Panc1 (cell line): Measurements from ENCODE around the gene SYT17. TPM values are rescaled to one million over a fixed set of nuclear protein-coding genes. Genes with fewer than 3 reads are reported as not detected.

Experiments
- ATAC-seq: fragments of 200-7000 bp; cut with Tn5 transposase; 2 replicates; pipeline ENCODE4 v1.9.1; 2020; ENCODE audit warnings: mild to moderate bottlenecking, moderate library complexity
- BruUV-seq: library from RNA; stranded (reverse); fragments of 400-500 nt; replicated peaks from 2 replicates; lab custom pipeline; 2021; lab: Mats Ljungman, UMichigan
- CTCF ChIA-PET: fragments of 300-600 bp; sonication (Branson Sonifier 250); formaldehyde crosslinking; loops from one replicate; lab custom pipeline; 2022; ENCODE audit warnings: antibody characterized with exemption; lab: Charles Lee
- POLR2A ChIA-PET: fragments of 300-600 bp; sonication (Branson Sonifier 250); formaldehyde crosslinking; loops from one replicate; lab custom pipeline; 2022; ENCODE audit warnings: antibody characterized with exemption; lab: Charles Lee
- DNase-seq: peaks from one replicate; pipeline ENCODE4 v3.0.0-alpha.2; 2010; ENCODE audit warnings: low read depth, low spot score
- H3K27ac ChIP-seq: 2 replicates; pipeline ENCODE4 v1.5.1; 2011; ENCODE audit warnings: mild to moderate bottlenecking, low read length, inconsistent platforms
- H3K27me3 ChIP-seq: fragments of 200-500 bp; sonication (Bioruptor generic); 2 replicates; pipeline ENCODE4 v1.6.0; 2014; ENCODE audit warnings: low read length, inconsistent platforms; ENCODE audit not compliant: control insufficient read depth, insufficient read depth
- H3K36me3 ChIP-seq: fragments of 200-500 bp; sonication (Bioruptor generic); 2 replicates; pipeline ENCODE4 v1.5.1; 2014; ENCODE audit warnings: inconsistent platforms, mild to moderate bottlenecking, low read length, moderate library complexity; ENCODE audit not compliant: control insufficient read depth, insufficient read depth
- H3K4me1 ChIP-seq: 2 replicates; pipeline ENCODE4 v1.5.1; 2011; ENCODE audit warnings: inconsistent platforms, mild to moderate bottlenecking, low read length, moderate library complexity; ENCODE audit not compliant: control insufficient read depth, insufficient read depth
- H3K4me3 ChIP-seq, 2 experiments: 2 replicates each; pipeline ENCODE4 v1.5.1; 2011 to 2012; ENCODE audit warnings: low read depth in 2 of 2, low read length in 2 of 2, mild to moderate bottlenecking in 2 of 2, inconsistent platforms in 1 of 2, moderate library complexity in 1 of 2
- H3K9me3 ChIP-seq: fragments of 200-500 bp; sonication (Bioruptor generic); 2 replicates; pipeline ENCODE4 v1.5.1; 2014; ENCODE audit warnings: low read depth, mild to moderate bottlenecking, inconsistent platforms, low read length, moderate library complexity; ENCODE audit not compliant: control insufficient read depth, insufficient read depth
- POLR2AphosphoS5 ChIP-seq: IDR thresholded peaks from 2 replicates; pipeline ENCODE4 v1.6.1; 2012; ENCODE audit warnings: mild to moderate bottlenecking, low read depth, low read length, moderate library complexity
- SIN3A ChIP-seq: IDR thresholded peaks from 2 replicates; pipeline ENCODE4 v1.6.1; 2012; ENCODE audit warnings: low read depth, mild to moderate bottlenecking, low read length, moderate library complexity, borderline replicate concordance; ENCODE audit not compliant: insufficient read depth
- TCF7L2 ChIP-seq: IDR thresholded peaks from 2 replicates; pipeline ENCODE4 v1.6.1; 2011; ENCODE audit warnings: mild to moderate bottlenecking, low read depth, low read length, inconsistent platforms
- in situ Hi-C: cut with HindIII; loops from 2 replicates; pipeline ENCODE4 v1.10.0; 2016; ENCODE audit warnings: low sequenced_read_pairs, low pct_unique_long_range_greater_than_20kb
- intact Hi-C: fragments of 100-400 bp; cut with micrococcal nuclease; formaldehyde crosslinking; loops from one replicate; pipeline ENCODE4 v1.10.0; 2022; ENCODE audit not compliant: unreplicated experiment
- total RNA-seq: library from RNA; stranded (reverse); gene quantifications from one replicate; pipeline ENCODE4 v1.2.1, GENCODE V29; 2021; ENCODE audit not compliant: unreplicated experiment
- TF ChIP-seq, protein P1 (sequence below), 2 experiments: IDR thresholded peaks; 2 replicates each; pipeline ENCODE4 v1.6.1; 2011 to 2012; ENCODE audit warnings: low read depth in 2 of 2, control low read depth in 1 of 2, low read length in 1 of 2, mild to moderate bottlenecking in 1 of 2, moderate library complexity in 1 of 2; ENCODE audit not compliant: insufficient read depth in 1 of 2
- TF ChIP-seq, protein P2 (sequence below): fragments of 450-650 bp; IDR thresholded peaks from 2 replicates; pipeline ENCODE4 v1.5.1; 2017; ENCODE audit warnings: mild to moderate bottlenecking

Gene SYT17
- total RNA-seq, 1 experiment from 2014 or later, result 5.4 TPM

- TF ChIP-seq POLR2AphosphoS5, result no peak
- peaks cover 18% of the 10 kb centered on the region; the same call in 1 of the 2 replicates for H3K9me3 ChIP-seq
- ATAC-seq (no peak), DNase-seq (no peak)
- ChIA-PET POLR2A (no interaction called here), CTCF (interaction anchor here (0.6 kb wide), 1 partner anchor 22 kb away, joined by 12 read pairs; no protein-coding TSS in a partner anchor)
- H3K27me3 ChIP-seq, result no peaks in the 10 kb centered on the region
- intact Hi-C loops (no loop called here), in situ Hi-C loops (no loop called here)
- no peak overlapping the region for H3K27ac ChIP-seq
- H3K4me1 ChIP-seq, result no peaks in the 10 kb centered on the region
- H3K36me3 ChIP-seq, result no peaks in the 10 kb centered on the region
- no TSS peak for BruUV-seq
- no peak overlapping the region for H3K4me3 ChIP-seq
These were observed 70.4 kb downstream of the SYT17 start for GRCh38 chr16:19238406-19238805.

- Histone ChIP-seq H3K4me1 (no peaks in the 10 kb centered on the region), H3K36me3 (no peaks in the 10 kb centered on the region), H3K4me3 (no peak overlapping the region), H3K27me3 (no peaks in the 10 kb centered on the region), H3K9me3 (peaks cover 18% of the 10 kb centered on the region; the same call in 1 of the 2 replicates), H3K27ac (no peak overlapping the region)
- ChIA-PET POLR2A (no interaction called here), CTCF (no interaction called here)
- in situ Hi-C loops (no loop called here), intact Hi-C loops (no loop called here)
- DNase-seq, result no peak
- no TSS peak for BruUV-seq
- TF ChIP-seq TCF7L2 (no peak), POLR2AphosphoS5 (no peak), SIN3A (no peak)
- TF ChIP-seq, protein P1, sequence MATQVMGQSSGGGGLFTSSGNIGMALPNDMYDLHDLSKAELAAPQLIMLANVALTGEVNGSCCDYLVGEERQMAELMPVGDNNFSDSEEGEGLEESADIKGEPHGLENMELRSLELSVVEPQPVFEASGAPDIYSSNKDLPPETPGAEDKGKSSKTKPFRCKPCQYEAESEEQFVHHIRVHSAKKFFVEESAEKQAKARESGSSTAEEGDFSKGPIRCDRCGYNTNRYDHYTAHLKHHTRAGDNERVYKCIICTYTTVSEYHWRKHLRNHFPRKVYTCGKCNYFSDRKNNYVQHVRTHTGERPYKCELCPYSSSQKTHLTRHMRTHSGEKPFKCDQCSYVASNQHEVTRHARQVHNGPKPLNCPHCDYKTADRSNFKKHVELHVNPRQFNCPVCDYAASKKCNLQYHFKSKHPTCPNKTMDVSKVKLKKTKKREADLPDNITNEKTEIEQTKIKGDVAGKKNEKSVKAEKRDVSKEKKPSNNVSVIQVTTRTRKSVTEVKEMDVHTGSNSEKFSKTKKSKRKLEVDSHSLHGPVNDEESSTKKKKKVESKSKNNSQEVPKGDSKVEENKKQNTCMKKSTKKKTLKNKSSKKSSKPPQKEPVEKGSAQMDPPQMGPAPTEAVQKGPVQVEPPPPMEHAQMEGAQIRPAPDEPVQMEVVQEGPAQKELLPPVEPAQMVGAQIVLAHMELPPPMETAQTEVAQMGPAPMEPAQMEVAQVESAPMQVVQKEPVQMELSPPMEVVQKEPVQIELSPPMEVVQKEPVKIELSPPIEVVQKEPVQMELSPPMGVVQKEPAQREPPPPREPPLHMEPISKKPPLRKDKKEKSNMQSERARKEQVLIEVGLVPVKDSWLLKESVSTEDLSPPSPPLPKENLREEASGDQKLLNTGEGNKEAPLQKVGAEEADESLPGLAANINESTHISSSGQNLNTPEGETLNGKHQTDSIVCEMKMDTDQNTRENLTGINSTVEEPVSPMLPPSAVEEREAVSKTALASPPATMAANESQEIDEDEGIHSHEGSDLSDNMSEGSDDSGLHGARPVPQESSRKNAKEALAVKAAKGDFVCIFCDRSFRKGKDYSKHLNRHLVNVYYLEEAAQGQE (IDR thresholded peaks at IDR 0.05; ENCODE audit: insufficient read depth in 1 of 2, low read depth in 2 of 2, low read length in 1 of 2), result no peak
- TF ChIP-seq, protein P2, sequence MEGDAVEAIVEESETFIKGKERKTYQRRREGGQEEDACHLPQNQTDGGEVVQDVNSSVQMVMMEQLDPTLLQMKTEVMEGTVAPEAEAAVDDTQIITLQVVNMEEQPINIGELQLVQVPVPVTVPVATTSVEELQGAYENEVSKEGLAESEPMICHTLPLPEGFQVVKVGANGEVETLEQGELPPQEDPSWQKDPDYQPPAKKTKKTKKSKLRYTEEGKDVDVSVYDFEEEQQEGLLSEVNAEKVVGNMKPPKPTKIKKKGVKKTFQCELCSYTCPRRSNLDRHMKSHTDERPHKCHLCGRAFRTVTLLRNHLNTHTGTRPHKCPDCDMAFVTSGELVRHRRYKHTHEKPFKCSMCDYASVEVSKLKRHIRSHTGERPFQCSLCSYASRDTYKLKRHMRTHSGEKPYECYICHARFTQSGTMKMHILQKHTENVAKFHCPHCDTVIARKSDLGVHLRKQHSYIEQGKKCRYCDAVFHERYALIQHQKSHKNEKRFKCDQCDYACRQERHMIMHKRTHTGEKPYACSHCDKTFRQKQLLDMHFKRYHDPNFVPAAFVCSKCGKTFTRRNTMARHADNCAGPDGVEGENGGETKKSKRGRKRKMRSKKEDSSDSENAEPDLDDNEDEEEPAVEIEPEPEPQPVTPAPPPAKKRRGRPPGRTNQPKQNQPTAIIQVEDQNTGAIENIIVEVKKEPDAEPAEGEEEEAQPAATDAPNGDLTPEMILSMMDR, result no peak
- ATAC-seq, result no peak
These were observed 71.6 kb downstream of the SYT17 start for GRCh38 chr16:19239511-19240155.

DNA sequence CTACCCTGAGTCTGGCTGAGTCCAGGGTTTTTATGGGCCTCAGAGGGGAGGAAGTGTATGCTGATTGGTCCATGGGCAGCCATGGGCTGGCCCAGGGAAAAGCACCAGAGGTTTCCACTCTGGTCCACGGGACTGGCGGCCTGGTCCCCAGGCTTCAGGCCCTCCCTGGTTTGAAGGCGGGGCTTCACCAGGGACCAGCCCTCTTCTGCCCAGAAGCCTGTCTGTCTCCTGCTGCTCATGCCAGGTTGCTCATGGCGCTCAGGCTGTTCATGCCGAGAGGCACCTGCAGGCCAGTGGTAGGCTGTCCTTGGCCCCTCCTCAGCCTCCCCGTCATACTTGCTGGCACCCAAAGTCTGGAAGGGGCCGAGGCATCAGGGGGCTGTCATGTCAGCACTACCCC lies 72.5 kb downstream of the SYT17 start:
- intact Hi-C loops, result no loop called here
- Histone ChIP-seq H3K9me3 (peaks cover 14% of the 10 kb centered on the region; the same call in 1 of the 2 replicates), H3K4me1 (no peaks in the 10 kb centered on the region), H3K36me3 (no peaks in the 10 kb centered on the region), H3K27me3 (no peaks in the 10 kb centered on the region), H3K4me3 (no peak overlapping the region), H3K27ac (no peak overlapping the region)
- BruUV-seq, result no TSS peak
- TF ChIP-seq, protein P2, result no peak
- TF ChIP-seq POLR2AphosphoS5 (no peak), SIN3A (no peak), TCF7L2 (no peak)
- TF ChIP-seq, protein P1 (IDR thresholded peaks at IDR 0.05; ENCODE audit: insufficient read depth in 1 of 2, low read depth in 2 of 2, low read length in 1 of 2), result no peak
- CTCF ChIA-PET, result no interaction called here
- DNase-seq (no peak), ATAC-seq (no peak)
- POLR2A ChIA-PET, result no interaction called here
- in situ Hi-C loops, result no loop called here
